ENCODE measurements around the gene DDX27.

Gene DDX27

DNA sequence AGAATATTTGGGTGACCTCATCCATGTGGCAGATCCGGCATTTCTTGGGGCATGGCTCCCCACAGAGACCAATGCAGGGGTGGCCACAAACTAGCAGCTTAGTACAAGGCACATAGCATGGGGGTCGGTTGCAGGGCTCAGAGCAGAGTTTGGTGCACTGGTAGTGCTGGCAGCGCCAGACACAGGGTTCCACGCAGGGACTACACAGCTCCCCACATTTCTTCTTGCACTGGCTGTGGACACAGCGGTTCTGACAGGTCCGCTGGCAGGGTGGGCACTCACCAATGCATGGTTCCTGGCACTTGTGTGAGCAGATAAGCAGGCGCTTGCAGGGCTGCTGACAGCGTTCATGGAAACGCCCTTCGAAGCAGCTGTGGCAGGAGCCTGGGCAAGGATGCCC, 29.1 kb downstream of the DDX27 start:
- DNase-seq (ENCODE audit: low read depth), result no peak

DNA sequence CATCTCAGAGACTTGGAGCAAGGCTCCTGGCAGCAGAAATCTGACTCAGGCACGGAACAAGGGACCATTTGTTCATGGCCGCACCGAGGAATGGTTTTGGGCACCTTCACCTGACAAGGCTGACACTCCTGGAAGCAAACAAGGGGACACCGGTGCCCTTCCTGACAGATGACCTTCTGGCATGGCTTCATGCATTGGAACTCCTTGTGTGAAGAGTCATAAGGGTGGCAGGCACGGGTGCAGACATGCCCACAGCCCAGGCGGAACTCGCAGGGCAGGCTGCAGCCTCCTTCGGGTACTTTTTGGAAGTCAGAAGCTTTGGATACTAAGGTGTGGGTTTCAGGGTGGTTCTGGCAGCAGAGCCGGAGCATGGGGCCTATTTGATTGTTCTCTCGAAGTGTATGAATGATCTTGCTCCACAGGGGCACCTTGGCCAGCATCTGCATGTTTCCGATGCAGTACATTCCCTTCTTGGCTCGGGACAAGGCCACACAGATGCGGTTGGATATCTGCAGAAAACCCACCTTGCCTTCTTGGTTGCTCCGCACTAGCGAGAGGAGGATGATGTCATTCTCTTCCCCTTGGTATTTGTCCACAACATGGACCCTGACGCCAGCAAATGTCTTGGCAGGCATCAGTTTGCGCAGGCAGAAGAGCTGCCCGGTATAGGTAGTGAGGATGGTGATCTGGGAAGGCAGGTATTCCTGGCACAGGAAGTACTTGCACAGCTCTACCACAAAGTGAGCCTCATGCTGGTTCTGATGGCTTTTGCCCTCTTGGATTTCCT, 29.9 kb downstream of the DDX27 start:
- no peak for DNase-seq (ENCODE audit: low read depth)

DNA sequence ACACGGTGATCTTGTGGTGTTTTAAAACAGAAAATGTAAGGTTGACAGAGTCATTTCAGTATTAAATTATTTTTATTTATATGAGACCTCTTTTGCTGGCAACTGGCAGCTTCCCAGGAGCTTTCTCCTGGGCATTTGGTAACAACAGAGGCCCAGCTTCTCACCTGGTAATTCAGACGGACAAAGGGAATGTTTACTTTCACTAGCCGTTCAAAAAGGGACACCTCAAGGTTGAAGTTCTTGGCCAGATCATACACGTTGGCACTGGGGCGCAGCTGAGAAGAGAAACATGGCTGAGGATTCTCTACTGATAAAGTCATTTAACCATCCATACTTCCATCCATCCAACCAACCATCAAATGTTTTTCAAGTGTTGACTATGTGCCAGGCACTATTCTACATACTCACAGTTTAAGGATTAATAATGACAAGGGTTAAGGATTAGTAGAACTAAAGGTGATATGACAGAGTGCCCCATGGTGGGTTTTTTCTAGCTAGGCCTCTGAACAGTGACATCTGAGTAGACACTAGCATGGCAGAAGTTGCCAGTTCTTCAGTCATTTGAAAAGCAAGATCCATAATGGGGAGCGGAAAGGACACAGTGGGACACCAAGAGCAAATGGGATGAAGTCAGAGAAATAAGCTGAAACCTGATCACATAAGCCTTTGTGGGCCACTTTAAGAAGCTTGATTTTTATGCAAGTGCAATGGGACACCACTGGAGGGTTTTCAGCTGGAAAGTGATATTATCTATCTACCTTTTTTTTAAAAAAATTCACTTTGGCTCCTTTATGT, 33.5 kb downstream of the DDX27 start:
- DNase-seq (ENCODE audit: low read depth), result no peak

DNA sequence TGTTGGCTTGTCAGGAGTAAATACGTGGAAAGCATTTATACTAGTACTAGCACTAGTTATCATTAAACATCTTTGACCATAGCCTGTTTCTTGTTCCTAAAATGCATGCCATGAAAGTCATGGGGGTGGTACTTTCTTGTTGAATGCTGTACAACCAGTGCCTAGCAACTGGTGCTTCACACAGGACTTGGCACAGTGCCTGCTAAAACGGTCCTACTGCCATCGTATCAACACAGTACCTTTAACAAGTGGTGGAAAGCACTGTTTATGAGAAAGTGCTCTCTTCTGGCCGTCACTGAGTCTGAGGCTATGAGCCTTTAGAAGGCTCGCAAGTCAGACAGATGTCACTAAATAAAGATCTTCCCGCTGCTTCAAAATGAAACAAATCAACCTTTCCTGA, 37.0 kb downstream of the DDX27 start:
- DNase-seq (ENCODE audit: low read depth), result no peak

DNA sequence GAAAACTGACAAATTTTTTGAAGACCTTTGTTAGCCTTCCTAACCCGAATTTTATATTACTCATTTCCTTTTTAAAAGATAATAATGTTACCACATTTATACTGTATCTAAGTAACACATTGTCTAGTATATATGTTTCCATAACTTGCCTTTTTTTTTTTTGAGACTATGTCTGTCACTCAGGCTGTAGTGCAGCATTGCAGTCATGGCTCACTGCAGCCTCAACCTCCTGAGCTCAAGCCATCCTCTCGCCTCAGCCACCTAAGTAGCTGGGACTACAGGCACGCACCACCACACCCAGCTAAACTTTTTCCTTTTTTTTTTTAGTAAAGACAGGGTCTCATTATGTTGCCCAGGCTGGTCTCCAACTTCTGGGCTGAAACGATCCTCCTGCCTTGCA, 40.1 kb downstream of the DDX27 start:
- no peak for DNase-seq (ENCODE audit: low read depth)

DNA sequence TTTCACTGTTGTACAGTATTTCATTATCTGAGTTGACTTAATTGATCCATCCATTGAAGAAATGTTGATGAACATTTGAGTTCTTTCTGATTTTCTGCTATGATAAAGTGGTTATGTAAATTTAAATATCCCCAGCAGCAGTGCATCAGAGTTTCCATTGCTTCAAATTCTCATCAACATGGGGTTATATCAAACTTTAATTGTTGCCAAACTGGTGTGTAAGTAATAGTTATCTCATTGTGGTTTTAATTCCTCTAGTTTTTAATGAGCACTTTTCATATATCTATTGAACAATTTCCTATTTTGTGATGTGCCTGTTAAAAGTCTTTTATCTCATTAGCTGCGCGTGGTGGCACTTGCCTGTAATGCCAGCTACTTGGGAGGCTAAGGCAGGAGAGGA, 40.6 kb downstream of the DDX27 start:
- DNase-seq (ENCODE audit: low read depth), result no peak

DNA sequence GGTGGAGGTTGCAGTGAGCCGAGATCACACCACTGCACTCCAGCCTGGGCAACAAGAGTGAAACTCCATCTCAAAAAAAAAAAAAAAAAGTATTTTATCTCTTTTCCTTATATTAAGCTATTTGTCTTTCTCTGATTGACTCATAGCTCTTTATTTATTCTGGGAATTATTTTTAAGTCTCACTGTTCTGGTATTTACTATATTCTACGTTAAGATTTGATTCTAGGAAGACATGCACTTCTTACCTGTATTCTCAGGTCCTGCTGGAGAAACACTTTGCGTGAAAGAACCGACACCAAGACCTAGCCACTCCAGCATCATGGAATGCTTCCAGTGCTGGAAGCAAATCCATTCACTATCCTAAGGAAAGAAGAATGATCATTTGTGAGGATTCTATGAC, 41.0 kb downstream of the DDX27 start:
- DNase-seq (ENCODE audit: low read depth), result no peak

DNA sequence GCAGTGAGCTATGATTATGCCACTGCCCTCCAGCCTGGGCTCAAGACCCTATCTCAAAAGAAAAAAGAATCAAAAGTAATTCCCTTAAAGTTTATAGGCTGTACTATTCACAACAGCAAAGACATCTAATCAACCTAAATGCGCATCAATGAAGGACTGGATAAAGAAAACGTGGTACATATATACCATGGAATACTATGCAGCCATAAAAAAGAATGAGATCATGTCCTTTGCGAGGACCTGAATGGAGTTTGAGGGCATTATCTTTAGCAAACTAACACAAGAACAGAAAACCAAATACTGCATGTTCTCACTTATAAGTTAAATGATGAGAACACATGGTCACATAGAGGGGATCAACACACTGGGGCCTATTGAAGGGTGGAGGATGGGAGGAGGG, 42.0 kb downstream of the DDX27 start:
- no peak for DNase-seq (ENCODE audit: low read depth)

DNA sequence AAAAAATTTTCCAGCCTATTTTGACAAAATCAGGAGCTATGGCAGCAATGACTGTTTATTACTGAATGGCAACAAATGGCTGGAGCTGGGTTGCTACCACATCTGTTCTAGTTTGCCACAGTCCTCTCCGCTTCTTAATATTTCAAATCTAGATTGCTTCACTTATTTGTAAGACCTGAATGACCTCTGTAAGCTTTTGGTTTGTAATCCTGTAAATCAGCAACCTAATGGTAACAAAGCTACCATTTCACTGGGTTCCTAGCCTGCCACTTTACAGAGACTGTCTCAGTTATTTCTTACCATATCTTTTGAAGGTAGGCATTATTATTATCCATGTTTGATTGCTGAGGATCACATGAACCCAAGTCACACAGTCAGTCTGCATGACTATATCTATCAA, 43.2 kb downstream of the DDX27 start:
- DNase-seq (ENCODE audit: low read depth), result no peak

DNA sequence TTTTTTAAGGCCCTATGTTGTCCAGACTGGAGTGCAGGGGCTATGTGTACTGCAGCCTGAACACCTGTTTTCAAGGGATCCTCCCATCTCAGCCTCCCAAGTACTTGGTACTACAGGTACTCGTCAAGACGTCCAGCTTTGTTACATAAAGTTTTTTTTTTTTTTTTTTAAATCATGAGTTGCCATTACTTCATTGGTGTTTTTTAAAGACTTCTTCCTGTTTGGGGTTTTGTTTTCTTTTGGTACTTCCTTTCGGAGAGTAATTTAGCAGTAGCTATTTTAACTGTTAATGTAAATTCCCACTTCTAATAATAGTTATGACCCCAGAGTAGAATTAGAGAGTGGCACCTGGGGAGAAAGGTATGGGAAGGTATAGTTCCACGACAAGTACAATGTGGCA, 48.1 kb downstream of the DDX27 start:
- DNase-seq (ENCODE audit: low read depth), result no peak

DNA sequence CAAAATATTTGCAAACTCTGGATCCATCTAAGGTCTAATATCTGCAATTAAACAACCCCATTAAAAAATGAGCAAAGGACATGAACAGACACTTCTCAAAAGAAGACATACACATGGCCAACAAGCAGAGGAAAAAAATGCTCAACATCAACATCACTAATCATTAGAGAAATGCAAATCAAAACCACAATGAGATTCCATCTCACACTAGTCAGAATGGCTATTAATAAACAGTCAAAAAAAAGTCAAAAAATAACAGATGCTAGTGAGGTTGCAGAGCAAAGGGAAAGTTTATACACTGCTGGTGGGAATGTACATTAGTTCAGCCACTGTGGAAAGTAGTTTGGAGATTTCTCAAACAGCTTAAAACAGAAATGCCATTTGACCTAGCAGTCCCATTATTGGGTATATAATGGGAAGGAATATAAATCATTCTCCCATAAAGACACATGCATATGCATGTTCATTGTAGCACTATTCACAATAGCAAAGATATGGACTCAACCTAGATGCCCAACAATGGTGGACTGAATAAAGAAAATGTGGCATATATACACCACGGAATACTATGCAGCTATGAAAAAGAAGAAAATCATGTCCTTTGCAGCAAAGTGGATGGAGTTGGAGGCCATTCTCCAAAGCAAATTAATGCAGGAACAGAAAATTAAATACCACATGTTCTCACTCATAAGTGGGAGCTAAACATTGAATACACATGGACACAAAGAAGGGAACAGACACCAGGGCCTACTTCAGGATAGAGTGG, 49.6 kb downstream of the DDX27 start:
- DNase-seq (ENCODE audit: low read depth), result no peak

DNA sequence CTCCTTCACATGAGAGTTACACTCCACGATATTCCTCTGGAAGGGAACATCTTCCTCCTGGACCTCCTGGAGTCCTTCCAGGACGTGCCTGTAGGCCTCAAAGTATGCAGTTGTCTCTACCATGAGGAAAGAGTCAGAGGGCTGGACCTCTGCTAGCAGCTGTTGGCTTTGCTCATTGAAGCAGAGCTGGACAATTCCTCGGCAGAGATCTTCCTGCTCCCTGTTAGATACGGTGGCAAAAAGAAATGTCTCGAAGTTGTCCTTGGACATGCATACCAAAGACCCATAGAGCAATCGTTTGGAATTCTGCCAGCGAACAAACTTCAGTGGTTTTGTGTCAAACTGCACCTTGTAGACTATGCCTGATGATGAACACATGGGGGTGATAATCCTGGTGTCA, 51.0 kb downstream of the DDX27 start:
- no peak for DNase-seq (ENCODE audit: low read depth)

DNA sequence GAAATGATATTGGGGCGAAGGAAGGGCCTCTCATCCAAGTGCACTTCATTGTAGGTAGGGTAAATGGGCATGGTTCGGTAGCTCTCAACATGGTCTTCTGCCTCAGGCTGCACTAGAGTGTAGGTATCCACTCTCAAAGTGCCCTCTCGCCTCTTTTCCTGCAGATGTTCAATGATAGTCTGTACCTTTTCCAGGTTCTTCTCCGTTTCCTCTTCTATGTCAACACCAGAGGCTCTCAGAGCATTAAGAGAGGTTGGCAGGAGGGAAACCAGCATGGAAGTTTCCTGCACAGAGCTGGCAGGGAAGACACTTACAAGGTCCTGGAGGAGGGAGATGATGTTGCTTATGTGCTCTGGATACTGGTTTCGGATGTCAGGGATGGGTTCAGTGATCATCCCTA, 51.5 kb downstream of the DDX27 start:
- no peak for DNase-seq (ENCODE audit: low read depth)

DNA sequence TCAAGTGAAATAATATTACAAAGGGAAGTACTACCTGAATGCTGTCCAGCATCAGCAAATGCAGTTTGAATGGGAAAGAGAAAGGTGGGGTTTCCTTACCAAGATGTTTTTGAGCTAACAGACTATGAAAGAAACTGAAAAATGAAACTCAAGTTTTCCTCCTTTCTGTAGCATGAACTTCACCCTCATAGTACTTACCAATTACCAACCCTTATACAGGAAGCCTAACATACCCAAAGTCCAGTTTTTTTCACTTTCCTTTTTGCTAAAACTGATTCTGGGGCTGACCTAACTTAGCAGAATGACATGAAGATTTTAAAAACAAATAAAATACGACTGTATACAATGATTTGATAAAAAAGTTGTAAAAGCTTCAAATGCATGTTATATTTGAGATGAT, 53.4 kb downstream of the DDX27 start:
- no peak for DNase-seq (ENCODE audit: low read depth)

DNA sequence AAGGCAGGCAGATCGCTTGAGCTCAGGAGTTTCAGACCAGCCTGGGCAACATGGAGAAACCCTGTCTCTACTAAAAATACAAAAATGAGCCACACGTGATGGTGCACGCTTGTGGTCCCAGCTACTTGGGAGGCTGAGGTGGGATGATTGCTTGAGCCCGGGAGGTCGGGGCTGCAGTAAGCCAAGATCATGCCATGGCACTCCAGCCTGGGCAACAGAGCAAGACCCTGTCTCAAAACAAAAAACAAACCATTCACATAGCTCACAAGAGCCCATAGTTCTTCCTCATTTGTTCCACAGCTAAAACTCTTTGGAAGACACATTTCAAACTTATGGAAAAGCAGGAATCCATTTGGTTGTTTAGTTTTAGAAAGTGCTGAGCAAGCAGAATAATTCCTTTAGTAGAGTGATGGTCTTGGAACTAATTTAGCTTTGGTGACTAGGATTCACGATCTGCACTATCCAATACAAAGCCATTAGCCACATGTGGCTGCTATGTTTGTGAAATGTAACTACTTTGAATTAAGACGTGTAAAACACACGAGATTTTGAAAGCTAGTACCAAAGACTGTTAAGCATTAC, 54.6 kb downstream of the DDX27 start:
- DNase-seq (ENCODE audit: low read depth), result no peak

DNA sequence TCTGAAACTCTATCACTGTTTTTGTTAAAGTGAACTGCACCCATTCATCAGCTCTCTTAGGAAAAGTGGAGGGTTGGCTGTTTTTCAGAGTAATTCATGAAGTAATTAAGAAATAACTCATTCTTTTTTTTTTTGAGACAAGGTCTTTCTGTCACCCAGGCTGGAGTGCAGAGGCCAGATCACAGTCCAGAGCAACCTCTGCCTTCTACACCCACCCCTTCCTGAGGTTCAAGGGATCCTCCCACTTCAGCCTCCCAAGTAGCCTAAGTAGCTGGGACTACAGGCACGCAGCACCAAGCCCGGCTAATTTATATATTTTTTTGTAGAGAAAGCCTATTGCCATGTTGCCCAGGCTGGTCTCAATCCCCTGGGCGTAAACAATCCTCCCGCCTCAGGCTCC, 56.0 kb downstream of the DDX27 start:
- DNase-seq (ENCODE audit: low read depth), result no peak

DNA sequence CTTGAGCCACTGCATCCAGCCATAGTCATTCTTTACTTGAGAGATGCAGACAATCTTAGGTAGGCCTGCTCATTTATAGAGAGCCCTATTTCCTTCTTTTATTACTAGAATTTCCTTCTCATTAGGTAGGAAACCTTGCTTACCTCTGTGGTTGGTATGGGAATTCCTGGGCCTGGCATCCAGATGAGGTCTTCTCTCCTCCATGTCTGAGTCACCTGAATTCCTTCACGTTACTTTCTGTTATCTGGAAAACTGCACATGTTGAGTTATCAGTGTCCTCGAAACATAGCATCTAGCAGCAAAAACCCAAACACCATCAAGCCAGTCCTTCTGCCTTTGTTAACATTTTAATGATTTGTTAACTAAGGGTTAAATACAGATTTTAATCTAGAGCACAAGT, 56.4 kb downstream of the DDX27 start:
- DNase-seq (ENCODE audit: low read depth), result no peak

DNA sequence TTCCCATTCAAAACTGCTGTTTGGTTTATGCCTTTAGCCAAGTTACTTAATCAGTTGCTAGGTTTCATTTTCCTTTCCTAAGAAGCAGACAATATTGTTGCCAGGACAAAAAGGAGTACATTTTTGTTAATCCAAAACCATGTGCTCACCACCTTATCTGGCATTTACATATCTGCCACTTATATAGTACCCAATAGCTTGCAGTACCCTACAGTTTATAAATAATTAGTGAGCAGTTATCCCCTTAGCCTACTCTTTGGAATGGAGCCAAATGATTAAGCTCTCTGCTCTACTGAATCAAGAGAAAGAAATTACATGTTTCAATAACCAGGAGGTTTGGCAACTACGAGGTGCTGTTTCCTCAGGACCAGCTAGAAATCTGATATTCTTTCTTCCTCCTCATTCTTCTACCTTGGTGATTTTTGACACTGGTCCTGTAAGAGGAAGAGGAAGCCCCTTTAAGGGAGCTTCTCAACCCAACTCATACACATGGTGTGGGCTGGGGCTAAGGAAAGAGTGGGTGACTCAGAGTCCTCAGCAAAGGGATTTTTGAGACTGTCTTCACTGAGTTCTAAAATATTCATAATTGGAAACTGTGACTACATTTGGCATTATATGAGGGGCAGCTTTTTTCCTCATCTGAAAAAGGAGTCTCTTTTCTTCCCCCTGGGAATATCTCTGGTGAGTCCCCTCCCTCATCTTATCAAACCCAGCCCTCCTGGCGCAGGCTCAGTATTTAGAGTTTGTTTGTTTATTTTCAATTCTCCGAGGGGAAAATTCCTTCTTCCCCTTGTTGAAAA, 57.1 kb downstream of the DDX27 start:
- peak; percentile 40 for DNase-seq (ENCODE audit: low read depth)

DNA sequence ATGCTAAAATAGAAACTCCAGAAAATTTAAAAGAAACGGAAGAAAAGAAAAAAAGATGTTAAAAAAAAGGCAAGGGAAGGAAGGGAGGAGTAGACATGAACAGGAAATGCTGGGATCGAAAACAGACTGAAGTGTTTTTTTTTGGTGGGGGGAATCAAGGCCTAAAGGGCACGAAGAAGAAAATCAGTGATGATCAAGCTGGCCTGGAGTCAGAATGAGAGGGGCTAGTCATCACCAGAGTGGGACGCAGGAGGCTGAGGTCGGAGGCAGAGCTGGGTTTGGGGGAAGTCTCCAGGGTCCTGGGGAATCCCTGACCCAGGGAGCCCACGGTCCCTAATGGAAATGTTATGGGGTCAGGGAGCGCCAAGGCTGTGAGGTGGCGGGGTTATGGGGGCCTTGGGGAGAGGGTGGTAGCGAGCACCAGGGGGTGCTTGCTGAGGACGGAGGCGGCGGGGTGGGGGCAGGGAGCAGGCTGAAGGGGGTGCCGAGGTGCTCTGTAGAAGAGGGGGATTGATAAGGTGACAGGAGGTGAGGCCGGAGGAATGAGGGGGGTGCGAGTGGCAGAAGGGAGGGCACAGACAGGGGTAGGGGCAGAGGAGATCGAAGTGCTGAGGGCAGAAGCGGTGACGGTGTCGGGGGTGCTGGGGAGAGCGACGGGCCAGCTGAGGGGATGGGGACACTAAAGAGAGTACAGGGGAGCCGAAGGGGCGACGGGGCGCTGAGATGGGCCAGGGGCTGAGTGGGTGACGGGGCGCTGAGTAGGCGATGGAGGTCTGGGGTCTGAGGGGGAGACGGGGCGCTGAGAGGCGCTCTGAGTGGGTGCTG, 58.0 kb downstream of the DDX27 start:
- DNase-seq (ENCODE audit: low read depth), result peak; percentile 22

DNA sequence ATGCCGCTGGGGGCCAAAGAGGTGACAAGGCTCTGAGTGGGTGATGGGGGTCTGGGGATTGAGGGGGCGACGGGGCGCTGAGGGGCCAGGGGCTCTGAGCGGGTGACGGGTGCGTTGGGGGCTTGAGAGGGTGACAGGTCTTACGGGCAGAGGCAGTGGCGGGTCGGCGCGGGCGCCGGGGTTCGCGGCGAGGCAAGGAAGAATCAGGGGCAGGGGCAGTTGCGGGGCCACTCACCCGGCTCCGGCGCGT, 58.5 kb downstream of the DDX27 start:
- no peak for DNase-seq (ENCODE audit: low read depth)

Data from activated gamma-delta T cell treated with anti-CD3 and anti-CD28 coated beads, Interleukin-2, amount 50 U/mL, for 16 hours (primary cell).